Spinal cord (tissue), 10 donors: ENCODE data around the gene DHX40. TPM values are rescaled to one million over a fixed set of nuclear protein-coding genes. Genes with fewer than 3 reads are reported as not detected.

Experiments
- DNase-seq, 6 donors: peaks; one replicate each; pipeline versions ENCODE4 v3.0.0 to v3.0.0-alpha.2; 2013 to 2015; ENCODE audit warnings: low spot score in 6 of 6, low read depth in 4 of 6
- H3K27ac ChIP-seq: one replicate; pipeline ENCODE4 v1.5.1; 2013; ENCODE audit warnings: low read depth, low read length, control low read depth
- H3K27me3 ChIP-seq: one replicate; pipeline ENCODE4 v1.6.1; 2013; ENCODE audit warnings: low read length; ENCODE audit not compliant: control insufficient read depth, insufficient read depth
- H3K36me3 ChIP-seq: one replicate; pipeline ENCODE4 v1.6.1; 2013; ENCODE audit warnings: low read length; ENCODE audit not compliant: control insufficient read depth, insufficient read depth
- H3K4me1 ChIP-seq: one replicate; pipeline ENCODE4 v1.6.1; 2013; ENCODE audit warnings: low read length; ENCODE audit not compliant: control insufficient read depth, insufficient read depth
- H3K4me3 ChIP-seq: one replicate; pipeline ENCODE4 v1.5.1; 2013; ENCODE audit warnings: low read depth, low read length, control low read depth
- H3K9me3 ChIP-seq: one replicate; pipeline ENCODE4 v1.6.1; 2013; ENCODE audit warnings: low read length; ENCODE audit not compliant: control insufficient read depth, insufficient read depth
- WGBS: methylation state at CpG from one replicate; pipeline ENCODE4 v1.1.5; 2013; ENCODE audit warnings: missing lambda C conversion rate; ENCODE audit not compliant: insufficient coverage; 5-methylcytosine and 5-hydroxymethylcytosine counted together
- polyA plus RNA-seq, 2 donors: library from polyadenylated mRNA; unstranded; fragments of 120-200 nt; gene quantifications; one replicate each; pipeline ENCODE4 v1.2.1, GENCODE V29; 2013; ENCODE audit not compliant: insufficient read length in 2 of 2
- total RNA-seq, 2 donors: library from RNA; depleted of rRNA in 1 of 2; stranded (reverse); fragments of 120-200 nt in 1 of 2; fragments of >200 nt in 1 of 2; gene quantifications; one replicate each; pipeline versions ENCODE4 v1.2.3 to v1.2.4, GENCODE V29; 2013 to 2014
- donor health status: healthy.

DHX40 gene
- total and polyA plus RNA-seq, 4 donors, result 43.9 to 74.7 (median 61.1) TPM

- Histone ChIP-seq H3K27ac (no peak overlapping the region), H3K4me1 (no peaks in the 10 kb centered on the region), H3K36me3 (peaks cover 26% of the 10 kb centered on the region), H3K9me3 (no peaks in the 10 kb centered on the region), H3K4me3 (no peak overlapping the region), H3K27me3 (no peaks in the 10 kb centered on the region)
- no peak for DNase-seq
- 81% methylated on average over 3 of the region's 3 CpGs for WGBS
Observed at GRCh38 chr17:59607061-59607460, 41.7 kb downstream of the DHX40 start.

GRCh38 chr17:59607817-59608403 lies 42.5 kb downstream of the DHX40 start:
- no CpG with 5 or more reads among the region's 5 CpGs for WGBS
- no peak for DNase-seq
- Histone ChIP-seq H3K36me3 (peaks cover 21% of the 10 kb centered on the region), H3K4me3 (no peak overlapping the region), H3K27me3 (no peaks in the 10 kb centered on the region), H3K4me1 (no peaks in the 10 kb centered on the region), H3K27ac (no peak overlapping the region), H3K9me3 (no peaks in the 10 kb centered on the region)

- H3K4me1 ChIP-seq, result no peaks in the 10 kb centered on the region
- no peak for DNase-seq
- no peaks in the 10 kb centered on the region for H3K27me3 ChIP-seq
- no peak overlapping the region for H3K27ac ChIP-seq
- H3K9me3 ChIP-seq, result no peaks in the 10 kb centered on the region
- no peak overlapping the region for H3K4me3 ChIP-seq
- peaks cover 11% of the 10 kb centered on the region for H3K36me3 ChIP-seq
Observed at GRCh38 chr17:59611503-59611902, 46.1 kb downstream of the DHX40 start.

- H3K27me3 ChIP-seq, result no peaks in the 10 kb centered on the region
- no peaks in the 10 kb centered on the region for H3K9me3 ChIP-seq
- H3K4me3 ChIP-seq, result no peak overlapping the region
- peak in 1 of 6 donors; percentile 34 for DNase-seq
- peaks cover 2% of the 10 kb centered on the region for H3K36me3 ChIP-seq
- H3K4me1 ChIP-seq, result no peaks in the 10 kb centered on the region
- 82% methylated on average over 7 of the region's 7 CpGs for whole genome bisulfite sequencing
- H3K27ac ChIP-seq, result no peak overlapping the region
Observed at GRCh38 chr17:59616253-59616920, 51.0 kb downstream of the DHX40 start.

GRCh38 chr17:59617156-59617732 lies 51.8 kb downstream of the DHX40 start:
- no peaks in the 10 kb centered on the region for H3K36me3 ChIP-seq
- no peaks in the 10 kb centered on the region for H3K9me3 ChIP-seq
- no peaks in the 10 kb centered on the region for H3K27me3 ChIP-seq
- no peak for DNase-seq
- peaks cover 2% of the 10 kb centered on the region for H3K4me1 ChIP-seq
- no CpG with 5 or more reads among the region's 1 CpG for WGBS
- H3K4me3 ChIP-seq, result no peak overlapping the region
- H3K27ac ChIP-seq, result peak overlapping the region; percentile 100

- WGBS, result 0% methylated on average over 8 of the region's 11 CpGs
- peak overlapping the region; percentile 100 for H3K27ac ChIP-seq
- DNase-seq, result peak in 1 of 6 donors; percentile 50
- peak overlapping the region; percentile 99 for H3K4me3 ChIP-seq
- H3K36me3 ChIP-seq, result no peaks in the 10 kb centered on the region
- H3K27me3 ChIP-seq, result no peaks in the 10 kb centered on the region
- no peaks in the 10 kb centered on the region for H3K9me3 ChIP-seq
- H3K4me1 ChIP-seq, result peaks cover 5% of the 10 kb centered on the region
Observed at GRCh38 chr17:59619035-59619297, 53.6 kb downstream of the DHX40 start.

GRCh38 chr17:59619298-59620063 lies 54.1 kb downstream of the DHX40 start, which contains the start of gene CLTC:
TSS of gene CLTC (plus strand) at chr17:59619895. CDS start at chr17:59620132, 237 bp downstream.
- DNase-seq, result peak; percentile 93 to 99 (median 98)
- no peaks in the 10 kb centered on the region for H3K36me3 ChIP-seq
- WGBS, result 0% methylated on average over 63 of the region's 65 CpGs
- H3K4me1 ChIP-seq, result peaks cover 5% of the 10 kb centered on the region
- H3K27ac ChIP-seq, result peak within 1 kb of the TSS; percentile 100
- no peaks in the 10 kb centered on the region for H3K9me3 ChIP-seq
- H3K27me3 ChIP-seq, result no peaks in the 10 kb centered on the region
- H3K4me3 ChIP-seq, result peak within 1 kb of the TSS; percentile 99

GRCh38 chr17:59620064-59620359 lies 54.6 kb downstream of the DHX40 start:
- Histone ChIP-seq H3K36me3 (no peaks in the 10 kb centered on the region), H3K4me3 (peak overlapping the region; percentile 99), H3K27me3 (no peaks in the 10 kb centered on the region), H3K4me1 (peaks cover 5% of the 10 kb centered on the region), H3K9me3 (no peaks in the 10 kb centered on the region), H3K27ac (peak overlapping the region; percentile 100)
- whole genome bisulfite sequencing, result under 1% methylated on average over 13 of the region's 13 CpGs
- no peak for DNase-seq

- DNase-seq, result peak in 3 of 6 donors; percentile 6 to 44 (median 21)
- Histone ChIP-seq H3K4me3 (peak overlapping the region; percentile 99), H3K27ac (peak overlapping the region; percentile 100), H3K36me3 (no peaks in the 10 kb centered on the region), H3K4me1 (peaks cover 5% of the 10 kb centered on the region), H3K27me3 (no peaks in the 10 kb centered on the region), H3K9me3 (no peaks in the 10 kb centered on the region)
- 4% methylated on average over 5 of the region's 14 CpGs for WGBS
Observed at GRCh38 chr17:59620518-59621259, 55.3 kb downstream of the DHX40 start.
